C4-2B (cell line): ENCODE measurements around the gene ACSF3.

Source experiments
- CTCF ChIP-seq: fragments of 450-650 bp; conservative IDR thresholded peaks from 2 replicates; pipeline ENCODE4 v1.5.1; 2017; ENCODE audit warnings: mild to moderate bottlenecking
- ZFX ChIP-seq: fragments of 450-650 bp; IDR thresholded peaks from 2 replicates; pipeline ENCODE4 v1.6.1; 2017

GRCh38 chr16:89055894-89056555, 37.6 kb upstream of the ACSF3 start:
- TF ChIP-seq CTCF: no peak
- no peak for TF ChIP-seq ZFX
